GM12874 (cell line): Measurements from ENCODE around the gene TIMP3.

Experiments used
- CTCF ChIP-seq: IDR thresholded peaks from 2 replicates; pipeline ENCODE4 v1.5.1; 2011; ENCODE audit warnings: low read depth, mild to moderate bottlenecking, control low read depth, low read length, moderate library complexity; ENCODE audit not compliant: insufficient read depth

The TIMP3 gene

GRCh38 chr22:32760815-32761214 lies 40.7 kb upstream of the TIMP3 start:
- no peak for TF ChIP-seq CTCF

GRCh38 chr22:32761251-32761903 lies 40.1 kb upstream of the TIMP3 start:
- TF ChIP-seq CTCF = no peak

- no peak for TF ChIP-seq CTCF
Observed at GRCh38 chr22:32764330-32765131, 37.0 kb upstream of the TIMP3 start.

GRCh38 chr22:32765132-32765618 lies 36.3 kb upstream of the TIMP3 start:
- no peak for TF ChIP-seq CTCF

GRCh38 chr22:32771756-32772155 lies 29.7 kb upstream of the TIMP3 start:
- no peak for TF ChIP-seq CTCF

- TF ChIP-seq CTCF = no peak
Observed at GRCh38 chr22:32775957-32776356, 25.5 kb upstream of the TIMP3 start.

GRCh38 chr22:32776397-32776796 lies 25.1 kb upstream of the TIMP3 start:
- TF ChIP-seq CTCF = no peak
